B cell (primary cell): Measurements from ENCODE around the gene CACNA2D3. TPM values are rescaled to one million over a fixed set of nuclear protein-coding genes. Genes with fewer than 3 reads are reported as not detected.

Experiments
- ATAC-seq: fragments of 200-7000 bp; cut with Tn5 transposase; one replicate; pipeline ENCODE4 v1.10.0; 2021; ENCODE audit warnings: low read depth, mild to moderate bottlenecking, moderate number of reproducible peaks, moderate library complexity
- CTCF ChIA-PET: fragments of 350-600 bp; sonication (Branson Sonifier 250); formaldehyde crosslinking; loops from one replicate; lab custom pipeline; 2021; ENCODE audit warnings: antibody characterized with exemption, inconsistent platforms; lab: Charles Lee
- POLR2A ChIA-PET: fragments of 350-600 bp; sonication (Branson Sonifier 250); formaldehyde crosslinking; loops from one replicate; lab custom pipeline; 2021; ENCODE audit warnings: antibody characterized with exemption; lab: Charles Lee
- DNase-seq: peaks from one replicate; pipeline ENCODE4 v3.0.0; 2013
- H2AFZ ChIP-seq: 2 replicates; pipeline ENCODE4 v1.6.1; 2012; ENCODE audit warnings: mild to moderate bottlenecking, low read depth, low read length; ENCODE audit not compliant: insufficient read depth, poor library complexity, severe bottlenecking
- H3K27ac ChIP-seq, 2 donors: 1 replicate in 1 of 2; 2 replicates in 1 of 2; pipeline ENCODE4 v1.5.1; 2012 to 2013; ENCODE audit warnings: low read length in 2 of 2, mild to moderate bottlenecking in 2 of 2, moderate library complexity in 1 of 2
- H3K27me3 ChIP-seq, 4 experiments: fragments of 200-600 bp in 1 of 4; sonication (generic) in 1 of 4; replicated peaks in 1 of 4; 1 replicate in 2 of 4; 2 replicates in 2 of 4; pipeline versions ENCODE4 v1.6.1 to v1.7.0; 2013 to 2016; ENCODE audit warnings: low read length in 3 of 4, mild to moderate bottlenecking in 2 of 4, mixed read lengths in 1 of 4, moderate library complexity in 1 of 4; ENCODE audit not compliant: insufficient read depth in 4 of 4, control insufficient read depth in 3 of 4; ENCODE audit errors: control extremely low read depth in 1 of 4
- H3K36me3 ChIP-seq, 2 experiments: replicated peaks in 1 of 2; 1 replicate in 1 of 2; 2 replicates in 1 of 2; pipeline versions ENCODE4 v1.6.1 to v1.7.1; 2013; ENCODE audit warnings: low read length in 1 of 2; ENCODE audit not compliant: insufficient read depth in 2 of 2, control insufficient read depth in 1 of 2; ENCODE audit errors: control extremely low read depth in 1 of 2, extremely low read depth in 1 of 2
- H3K4me1 ChIP-seq, 2 donors: fragments of 200-600 bp in 1 of 2; sonication (generic) in 1 of 2; 1 replicate in 1 of 2; 2 replicates in 1 of 2; pipeline versions ENCODE4 v1.5.1 to v1.6.1; 2013 to 2017; ENCODE audit warnings: low read length in 2 of 2; ENCODE audit not compliant: control insufficient read depth in 2 of 2, insufficient read depth in 2 of 2
- H3K4me2 ChIP-seq: replicated peaks from 2 replicates; pipeline ENCODE3; 2012; ENCODE audit warnings: mild to moderate bottlenecking, low read depth, low read length; ENCODE audit not compliant: poor library complexity, severe bottlenecking
- H3K4me3 ChIP-seq, 5 experiments: fragments of 200-600 bp in 1 of 5; sonication (generic) in 1 of 5; 1 replicate in 3 of 5; 2 replicates in 2 of 5; pipeline versions ENCODE4 v1.5.1 to v1.7.0; 2011 to 2016; ENCODE audit warnings: low read length in 4 of 5, mild to moderate bottlenecking in 4 of 5, low read depth in 2 of 5, control low read depth in 1 of 5, moderate library complexity in 1 of 5; ENCODE audit not compliant: insufficient read depth in 1 of 5; ENCODE audit errors: control extremely low read depth in 1 of 5, extremely low read depth in 1 of 5
- H3K79me2 ChIP-seq: fragments of 200-600 bp; sonication (generic); one replicate; pipeline ENCODE4 v1.6.0; 2016; ENCODE audit warnings: low read length; ENCODE audit not compliant: control insufficient read depth, insufficient read depth
- H3K9ac ChIP-seq: fragments of 200-600 bp; sonication (generic); 2 replicates; pipeline ENCODE4 v1.6.1; 2017; ENCODE audit warnings: mild to moderate bottlenecking, low read length, moderate library complexity
- H3K9me3 ChIP-seq, 3 donors: one replicate each; pipeline versions ENCODE4 v1.6.1 to v1.7.1; 2013; ENCODE audit warnings: low read length in 2 of 3; ENCODE audit not compliant: control insufficient read depth in 2 of 3, insufficient read depth in 1 of 3; ENCODE audit errors: control extremely low read depth in 1 of 3
- H4K20me1 ChIP-seq: 2 replicates; pipeline ENCODE4 v1.6.0; 2012; ENCODE audit warnings: mild to moderate bottlenecking, low read length; ENCODE audit not compliant: insufficient read depth, control insufficient read depth, poor library complexity, severe bottlenecking
- H3K27ac Mint-ChIP-seq: one replicate; pipeline ENCODE4 v1.8.0; 2021; ENCODE audit warnings: mixed read lengths
- H3K27me3 Mint-ChIP-seq: one replicate; pipeline ENCODE4 v1.8.0; 2021; ENCODE audit warnings: mixed read lengths
- H3K4me1 Mint-ChIP-seq: one replicate; pipeline ENCODE4 v1.8.0; 2021; ENCODE audit warnings: mixed read lengths
- H3K4me3 Mint-ChIP-seq: one replicate; pipeline ENCODE4 v1.8.0; 2021; ENCODE audit warnings: mixed read lengths
- H3K9me3 Mint-ChIP-seq: one replicate; pipeline ENCODE4 v1.8.0; 2022; ENCODE audit warnings: mixed read lengths; ENCODE audit not compliant: insufficient read depth
- EZH2 ChIP-seq: IDR thresholded peaks from 2 replicates; pipeline ENCODE4 v1.6.1; 2012; ENCODE audit warnings: borderline replicate concordance, low read depth, mild to moderate bottlenecking, moderate library complexity, low read length; ENCODE audit not compliant: insufficient read depth, poor library complexity, severe bottlenecking
- WGBS: methylation state at CpG from one replicate; pipeline ENCODE4 v1.1.5; 2013; ENCODE audit warnings: missing lambda C conversion rate; ENCODE audit not compliant: insufficient coverage; 5-methylcytosine and 5-hydroxymethylcytosine counted together
- intact Hi-C: fragments of 100-400 bp; cut with micrococcal nuclease; formaldehyde crosslinking; loops from one replicate; pipeline ENCODE4 v1.10.0; 2022
- polyA plus RNA-seq: library from polyadenylated mRNA; depleted of rRNA; stranded (reverse); fragments of >200 nt; gene quantifications from 2 replicates; pipeline ENCODE4 v1.2.3, GENCODE V29; 2012
- total RNA-seq, 2 donors: library from RNA; stranded (reverse); fragments of 120-200 nt in 1 of 2; gene quantifications; 1 replicate in 1 of 2; 2 replicates in 1 of 2; pipeline versions ENCODE4 v1.2.3 to v1.2.4, GENCODE V29; 2013 to 2022
- TF ChIP-seq, protein P1 (sequence below): fragments of 200-600 bp; IDR thresholded peaks from one replicate; pipeline ENCODE4 v1.8.0; 2022; ENCODE audit warnings: antibody characterized with exemption, mild to moderate bottlenecking

CACNA2D3 gene
- total and polyA plus RNA-seq, 2 donors (not counting 1 experiment from before 2014, with no cell fraction given), result not detected

DNA sequence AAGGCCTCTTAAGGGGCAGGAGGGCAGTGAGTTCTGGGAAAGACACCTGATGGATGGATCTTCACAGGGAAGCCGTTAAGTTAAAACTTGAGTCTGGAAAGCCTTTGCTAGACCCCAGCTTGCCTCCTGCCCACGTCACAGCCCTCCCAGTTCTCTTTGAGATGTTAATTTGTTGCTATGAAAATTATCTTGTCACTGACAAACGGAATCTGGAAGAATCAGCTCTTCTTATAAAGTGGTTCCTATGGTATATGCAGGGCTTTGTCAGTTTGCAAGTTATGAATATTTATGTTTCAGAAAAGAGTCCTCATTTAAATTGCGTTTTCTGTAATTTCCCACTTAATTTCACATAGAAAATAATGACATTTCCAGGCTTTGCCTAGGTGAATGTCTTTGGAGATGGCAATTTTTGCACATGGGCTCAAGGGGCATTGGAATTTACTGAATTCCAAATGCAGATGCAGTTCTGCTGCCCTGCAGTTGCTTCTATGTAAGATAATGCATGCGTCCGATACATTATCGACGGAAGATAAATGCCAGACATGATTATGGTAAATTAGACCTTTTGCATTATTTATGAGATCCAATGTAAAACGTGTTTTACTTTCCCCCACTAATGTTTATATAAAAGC is 74.1 kb downstream of the CACNA2D3 start:
- POLR2A ChIA-PET, result no interaction called here
- H3K27ac ChIP-seq, result no peak overlapping the region
- DNase-seq (no peak), ATAC-seq (no peak)
- no peaks in the 10 kb centered on the region for H3K79me2 ChIP-seq
- no peak overlapping the region for H3K4me2 ChIP-seq
- H3K9me3 ChIP-seq, result no peaks in the 10 kb centered on the region
- no peaks in the 10 kb centered on the region for H3K4me1 ChIP-seq
- no peaks in the 10 kb centered on the region for H3K36me3 ChIP-seq
- intact Hi-C loops, result no loop called here
- H3K4me1 Mint-ChIP-seq, result no peaks in the 10 kb centered on the region
- peaks cover 4% of the 10 kb centered on the region for H3K9me3 Mint-ChIP-seq
- H3K4me3 ChIP-seq, result no peak overlapping the region
- H2AFZ ChIP-seq, result no peak overlapping the region
- no peak overlapping the region for H3K4me3 Mint-ChIP-seq
- no peak overlapping the region for H3K9ac ChIP-seq
- CTCF ChIA-PET, result no interaction called here
- no peak overlapping the region for H3K27ac Mint-ChIP-seq
- H4K20me1 ChIP-seq, result no peaks in the 10 kb centered on the region
- TF ChIP-seq, protein P1, sequence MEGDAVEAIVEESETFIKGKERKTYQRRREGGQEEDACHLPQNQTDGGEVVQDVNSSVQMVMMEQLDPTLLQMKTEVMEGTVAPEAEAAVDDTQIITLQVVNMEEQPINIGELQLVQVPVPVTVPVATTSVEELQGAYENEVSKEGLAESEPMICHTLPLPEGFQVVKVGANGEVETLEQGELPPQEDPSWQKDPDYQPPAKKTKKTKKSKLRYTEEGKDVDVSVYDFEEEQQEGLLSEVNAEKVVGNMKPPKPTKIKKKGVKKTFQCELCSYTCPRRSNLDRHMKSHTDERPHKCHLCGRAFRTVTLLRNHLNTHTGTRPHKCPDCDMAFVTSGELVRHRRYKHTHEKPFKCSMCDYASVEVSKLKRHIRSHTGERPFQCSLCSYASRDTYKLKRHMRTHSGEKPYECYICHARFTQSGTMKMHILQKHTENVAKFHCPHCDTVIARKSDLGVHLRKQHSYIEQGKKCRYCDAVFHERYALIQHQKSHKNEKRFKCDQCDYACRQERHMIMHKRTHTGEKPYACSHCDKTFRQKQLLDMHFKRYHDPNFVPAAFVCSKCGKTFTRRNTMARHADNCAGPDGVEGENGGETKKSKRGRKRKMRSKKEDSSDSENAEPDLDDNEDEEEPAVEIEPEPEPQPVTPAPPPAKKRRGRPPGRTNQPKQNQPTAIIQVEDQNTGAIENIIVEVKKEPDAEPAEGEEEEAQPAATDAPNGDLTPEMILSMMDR, result no peak
- no peak for TF ChIP-seq EZH2
- no peaks in the 10 kb centered on the region for H3K27me3 ChIP-seq
- H3K27me3 Mint-ChIP-seq, result peaks cover 4% of the 10 kb centered on the region
- WGBS, result 73% methylated on average over 1 of the region's 9 CpGs

DNA sequence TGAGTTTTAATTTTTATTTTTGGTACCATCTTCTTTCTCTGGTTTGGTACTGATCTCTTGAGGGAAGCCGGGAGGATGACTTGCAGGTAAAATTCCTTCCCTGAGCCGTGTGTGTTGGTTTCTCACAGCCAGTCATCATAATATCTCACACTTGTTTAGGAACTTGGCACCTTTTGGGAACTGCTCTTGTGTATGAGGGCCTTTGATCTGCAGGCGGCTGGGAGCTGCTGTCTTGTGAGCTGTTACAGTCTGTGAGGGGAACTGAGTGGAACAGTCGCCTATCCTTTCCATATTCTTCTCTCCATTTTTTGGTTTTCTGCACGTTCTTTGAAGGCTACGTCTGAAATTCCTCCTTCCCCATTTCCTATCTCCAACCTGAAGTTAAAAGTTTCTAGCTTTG is 75.2 kb downstream of the CACNA2D3 start:
- Mint-ChIP-seq H3K4me1 (no peaks in the 10 kb centered on the region), H3K27ac (no peak overlapping the region), H3K9me3 (peaks cover 4% of the 10 kb centered on the region), H3K27me3 (peaks cover 4% of the 10 kb centered on the region), H3K4me3 (no peak overlapping the region)
- no peak overlapping the region for H3K9ac ChIP-seq
- H3K9me3 ChIP-seq, result no peaks in the 10 kb centered on the region
- ATAC-seq (no peak), DNase-seq (no peak)
- no peaks in the 10 kb centered on the region for H3K79me2 ChIP-seq
- intact Hi-C loops, result no loop called here
- H3K36me3 ChIP-seq, result no peaks in the 10 kb centered on the region
- H3K27ac ChIP-seq, result no peak overlapping the region
- TF ChIP-seq, protein P1, result no peak
- no peak for TF ChIP-seq EZH2
- no peak overlapping the region for H2AFZ ChIP-seq
- no peak overlapping the region for H3K4me3 ChIP-seq
- no peak overlapping the region for H3K4me2 ChIP-seq
- whole genome bisulfite sequencing, result no CpG with 5 or more reads among the region's 6 CpGs
- POLR2A ChIA-PET, result no interaction called here
- H4K20me1 ChIP-seq, result no peaks in the 10 kb centered on the region
- H3K27me3 ChIP-seq, result no peaks in the 10 kb centered on the region
- CTCF ChIA-PET, result no interaction called here
- no peaks in the 10 kb centered on the region for H3K4me1 ChIP-seq
